ENCODE measurements around the gene SLC43A2. TPM values are rescaled to one million over a fixed set of nuclear protein-coding genes. Genes with fewer than 3 reads are reported as not detected.
A peak's percentile ranks its signal among the peaks of the same experiment; 100 is the strongest.

SLC43A2 gene
- total and polyA plus RNA-seq, 10 donors: 12.6 to 84.6 (median 61.2) TPM

DNA sequence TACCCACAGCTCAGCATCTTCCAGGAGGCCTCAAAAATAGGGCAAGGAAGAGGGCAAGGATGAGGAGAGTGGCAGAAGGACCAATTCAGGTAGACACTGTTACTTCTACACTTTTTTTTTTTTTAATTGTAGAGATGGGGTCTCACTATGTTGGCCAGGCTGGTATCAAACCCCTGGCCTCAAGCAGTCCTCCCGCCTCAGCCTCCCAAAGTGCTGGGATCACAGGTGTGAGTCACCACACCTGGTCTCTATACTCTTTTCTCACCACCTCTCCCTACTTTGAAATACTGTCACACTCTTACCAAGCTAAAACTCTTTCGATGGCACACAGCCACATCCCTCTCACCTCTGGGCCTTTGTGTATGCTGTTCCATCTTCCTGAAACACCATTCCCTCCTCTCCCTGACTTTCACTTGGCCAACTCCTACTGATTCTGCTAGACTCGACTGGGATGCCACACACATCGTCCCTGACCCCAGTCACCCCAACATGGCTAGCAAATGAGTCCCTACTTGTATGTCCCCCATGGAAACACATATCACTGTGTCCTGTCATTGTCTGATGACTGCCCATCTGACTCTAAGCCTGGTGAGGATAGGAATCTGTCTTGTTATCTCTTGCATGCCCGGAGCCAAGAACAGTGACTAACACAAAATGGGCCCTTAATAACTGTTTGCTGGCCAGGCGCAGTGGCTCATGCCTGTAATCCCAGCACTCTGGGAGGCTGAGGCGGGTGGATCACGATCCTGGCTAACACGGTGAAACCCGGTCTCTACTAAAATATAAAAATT is 7.2 kb upstream of the SLC43A2 start:
- Histone ChIP-seq H3K4me1 (peaks cover 0 to 58% (median 22%) of the 10 kb centered on the region in 6 donors), H3K27me3 (replicated peaks in 1 of 7) (no peaks in the 10 kb centered on the region), H3K9me3 (no peaks in the 10 kb centered on the region), H3K36me3 (peaks cover 0 to 69% (median 22%) of the 10 kb centered on the region in 6 donors), H3K4me3 (no peak overlapping the region), H3K27ac (peak overlapping the region in 2 of 8 donors; percentile 56 to 68)
- no peak for DNase-seq
- intact Hi-C loops (cut with DNase I; ENCODE audit: low total_unique reads): no loop called here
- TF ChIP-seq, protein P1, sequence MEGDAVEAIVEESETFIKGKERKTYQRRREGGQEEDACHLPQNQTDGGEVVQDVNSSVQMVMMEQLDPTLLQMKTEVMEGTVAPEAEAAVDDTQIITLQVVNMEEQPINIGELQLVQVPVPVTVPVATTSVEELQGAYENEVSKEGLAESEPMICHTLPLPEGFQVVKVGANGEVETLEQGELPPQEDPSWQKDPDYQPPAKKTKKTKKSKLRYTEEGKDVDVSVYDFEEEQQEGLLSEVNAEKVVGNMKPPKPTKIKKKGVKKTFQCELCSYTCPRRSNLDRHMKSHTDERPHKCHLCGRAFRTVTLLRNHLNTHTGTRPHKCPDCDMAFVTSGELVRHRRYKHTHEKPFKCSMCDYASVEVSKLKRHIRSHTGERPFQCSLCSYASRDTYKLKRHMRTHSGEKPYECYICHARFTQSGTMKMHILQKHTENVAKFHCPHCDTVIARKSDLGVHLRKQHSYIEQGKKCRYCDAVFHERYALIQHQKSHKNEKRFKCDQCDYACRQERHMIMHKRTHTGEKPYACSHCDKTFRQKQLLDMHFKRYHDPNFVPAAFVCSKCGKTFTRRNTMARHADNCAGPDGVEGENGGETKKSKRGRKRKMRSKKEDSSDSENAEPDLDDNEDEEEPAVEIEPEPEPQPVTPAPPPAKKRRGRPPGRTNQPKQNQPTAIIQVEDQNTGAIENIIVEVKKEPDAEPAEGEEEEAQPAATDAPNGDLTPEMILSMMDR (IDR thresholded peaks at IDR 0.05 in 8 of 11, conservative IDR thresholded peaks at IDR 0.05 in 3 of 11): no peak
- TF ChIP-seq POLR2A (IDR thresholded peaks at IDR 0.05) (no peak), POLR2AphosphoS5 (IDR thresholded peaks at IDR 0.05) (no peak)
- 82 to 93% (median 91%) methylated on average over 10 of the region's 10 CpGs for WGBS, 5 donors

DNA sequence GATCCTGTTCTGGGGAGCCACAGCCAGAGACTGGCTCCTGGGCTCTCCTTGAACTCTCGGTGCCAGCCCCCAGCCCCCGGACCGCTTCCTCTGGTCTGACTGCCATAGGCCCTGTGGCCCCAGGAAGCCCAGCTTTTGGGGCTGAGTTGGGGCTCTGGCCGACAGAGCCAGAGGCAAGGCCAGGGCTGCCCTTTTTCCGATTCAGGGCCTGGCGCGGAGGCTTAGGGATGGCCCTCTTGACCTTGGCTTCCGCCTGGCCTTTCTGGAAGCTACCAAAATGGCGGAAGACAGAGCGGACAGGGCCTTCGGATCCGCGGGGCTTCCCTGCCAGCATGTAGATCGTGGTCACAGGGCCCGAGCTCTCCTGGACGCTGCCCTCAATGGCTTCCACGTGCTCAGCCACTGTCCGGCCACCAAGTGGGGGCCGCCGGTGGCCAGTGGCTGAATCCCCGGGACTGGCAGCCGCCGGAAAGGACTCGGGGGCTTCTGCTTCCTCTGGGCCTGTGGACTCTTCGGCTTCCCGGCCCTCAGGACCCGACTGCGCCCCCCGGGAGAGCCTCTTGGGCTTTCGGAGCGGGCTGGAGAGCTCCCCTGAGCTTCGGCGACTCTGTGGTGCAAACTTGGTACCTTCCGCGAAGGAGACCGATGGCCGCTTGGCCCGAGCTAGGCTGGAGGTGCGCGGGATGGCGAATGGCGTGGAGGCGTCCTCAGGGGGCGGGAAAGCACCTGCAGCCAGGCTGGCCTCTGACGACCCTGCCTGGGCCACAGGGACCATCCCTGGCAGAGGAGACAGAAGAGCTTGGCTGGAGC is 6.4 kb upstream of the SLC43A2 start:
- Histone ChIP-seq H3K27ac (peak overlapping the region in 7 of 8 donors; percentile 15 to 68 (median 51)), H3K4me3 (no peak overlapping the region)
- DNase-seq: peak; percentile 74

GRCh38 chr17:1630662-1631061 is 2.0 kb upstream of the SLC43A2 start:
- Histone ChIP-seq H3K27ac (peak overlapping the region in 5 of 8 donors; percentile 36 to 99 (median 94)), H3K36me3 (peaks cover 0 to 21% (median 9%) of the 10 kb centered on the region in 6 donors), H3K4me1 (peaks cover 12 to 69% (median 51%) of the 10 kb centered on the region in 6 donors), H3K27me3 (replicated peaks in 1 of 7) (no peaks in the 10 kb centered on the region), H3K9me3 (no peaks in the 10 kb centered on the region), H3K4me3 (no peak overlapping the region)
- intact Hi-C loops (cut with DNase I; ENCODE audit: low total_unique reads): loop anchor here (5.0 kb wide), 1 partner anchor 53 kb away; no protein-coding TSS in a partner anchor
- no peak for DNase-seq
- peak in 1 of 3 donors; percentile 5 for TF ChIP-seq POLR2AphosphoS5 (IDR thresholded peaks at IDR 0.05)
- TF ChIP-seq POLR2A (IDR thresholded peaks at IDR 0.05): no peak
- 57 to 72% (median 62%) methylated on average over 4 of the region's 4 CpGs for WGBS, 5 donors

More for the DNA sequence above, 6.4 kb upstream of the SLC43A2 start:
- intact Hi-C loops (cut with DNase I; ENCODE audit: low total_unique reads): loop anchor here (5.0 kb wide), 1 partner anchor 58 kb away; no protein-coding TSS in a partner anchor
- peaks cover 0 to 58% (median 28%) of the 10 kb centered on the region in 6 donors for H3K4me1 ChIP-seq
- TF ChIP-seq POLR2AphosphoS5 (IDR thresholded peaks at IDR 0.05) (peak in 2 of 3 donors; percentile 54 to 59), POLR2A (IDR thresholded peaks at IDR 0.05) (no peak)
- TF ChIP-seq, protein P1 (IDR thresholded peaks at IDR 0.05 in 8 of 11, conservative IDR thresholded peaks at IDR 0.05 in 3 of 11): no peak
- H3K27me3 ChIP-seq (replicated peaks in 1 of 7): no peaks in the 10 kb centered on the region
- 85 to 98% (median 92%) methylated on average over 18 to 45 of the region's 45 CpGs for WGBS, 5 donors
- no peaks in the 10 kb centered on the region for H3K9me3 ChIP-seq
- peaks cover 0 to 61% (median 22%) of the 10 kb centered on the region in 6 donors for H3K36me3 ChIP-seq

- H3K27me3 ChIP-seq (replicated peaks in 1 of 7): no peaks in the 10 kb centered on the region
- H3K4me1 ChIP-seq: peaks cover 15 to 69% (median 58%) of the 10 kb centered on the region in 6 donors
- intact Hi-C loops (cut with DNase I; ENCODE audit: low total_unique reads): loop anchor here (5.0 kb wide), 2 partner anchors 52 to 67 kb away; partner anchors contain the start of gene PITPNA
- peaks cover 0 to 16% (median 4%) of the 10 kb centered on the region in 6 donors for H3K36me3 ChIP-seq
- peak overlapping the region; percentile 82 to 99 (median 96) for H3K27ac ChIP-seq
- peak overlapping the region; percentile 76 to 99 (median 88) for H3K4me3 ChIP-seq
- WGBS, 5 donors: 2 to 5% (median 2%) methylated on average over 16 to 45 of the region's 45 CpGs
- TF ChIP-seq POLR2A (IDR thresholded peaks at IDR 0.05): no peak
- peak; percentile 64 to 76 (median 66) for TF ChIP-seq POLR2AphosphoS5 (IDR thresholded peaks at IDR 0.05)
- TF ChIP-seq, protein P1 (IDR thresholded peaks at IDR 0.05 in 8 of 11, conservative IDR thresholded peaks at IDR 0.05 in 3 of 11): peak; percentile 56 to 87 (median 78)
- DNase-seq: peak; percentile 96
- no peaks in the 10 kb centered on the region for H3K9me3 ChIP-seq
These were observed 1.1 kb upstream of the SLC43A2 start for GRCh38 chr17:1629504-1630310.

Measured in spleen (tissue), 11 donors.